WERI-Rb-1 (cell line): ENCODE data around the gene G0S2.

Source experiments
- DNase-seq: peaks from one replicate; pipeline ENCODE4 v3.0.0-alpha.2; 2020
- H3K27ac ChIP-seq: fragments of 250-450 bp; sonication (Bioruptor Pico); 2 replicates; pipeline ENCODE4 v1.5.1; 2020; ENCODE audit warnings: mild to moderate bottlenecking, moderate library complexity
- H3K27me3 ChIP-seq: fragments of 250-450 bp; sonication (Bioruptor Pico); 2 replicates; pipeline ENCODE4 v1.5.1; 2021; ENCODE audit warnings: mild to moderate bottlenecking, low read depth, moderate library complexity; ENCODE audit not compliant: insufficient read depth, severe bottlenecking
- H3K36me3 ChIP-seq: fragments of 250-450 bp; sonication (Bioruptor Pico); 2 replicates; pipeline ENCODE4 v1.5.1; 2020; ENCODE audit warnings: mild to moderate bottlenecking, moderate library complexity
- H3K4me3 ChIP-seq: 2 replicates; pipeline ENCODE4 v1.5.1; 2011; ENCODE audit warnings: low read depth, mild to moderate bottlenecking, control low read depth, low read length
- H3K9me3 ChIP-seq: fragments of 250-450 bp; sonication (Bioruptor Pico); 2 replicates; pipeline ENCODE4 v1.5.1; 2021; ENCODE audit warnings: mild to moderate bottlenecking, moderate library complexity; ENCODE audit not compliant: severe bottlenecking
- CTCF ChIP-seq: IDR thresholded peaks from 2 replicates; pipeline ENCODE4 v1.5.1; 2011; ENCODE audit warnings: low read depth, mild to moderate bottlenecking, control low read depth, inconsistent platforms, low read length

Gene G0S2

GRCh38 chr1:209708297-209708696 lies 33.1 kb downstream of the G0S2 start:
- Histone ChIP-seq H3K4me3 (no peak overlapping the region), H3K27ac (no peak overlapping the region), H3K36me3 (no peaks in the 10 kb centered on the region), H3K9me3 (no peaks in the 10 kb centered on the region), H3K27me3 (peaks cover 51% of the 10 kb centered on the region)
- TF ChIP-seq CTCF, result no peak
- DNase-seq, result no peak

DNA sequence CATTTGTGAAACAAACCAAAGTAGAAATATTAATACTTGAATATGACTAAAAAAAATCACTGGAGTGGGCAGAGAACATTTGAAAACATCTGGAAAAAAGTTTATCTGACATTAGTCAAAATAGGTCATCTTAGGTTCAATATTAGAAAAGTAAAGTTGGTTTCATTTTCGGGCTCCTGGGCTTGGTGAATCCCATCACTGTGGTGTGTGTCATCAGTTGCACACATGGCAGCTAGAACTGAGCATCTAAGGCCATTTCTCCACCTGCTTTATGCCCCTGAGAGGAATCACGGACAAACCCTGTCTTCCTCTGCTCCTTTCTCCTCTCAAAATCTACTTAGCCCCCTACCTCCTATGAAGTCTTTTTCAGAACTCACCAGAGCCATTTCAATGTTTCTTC lies 34.9 kb downstream of the G0S2 start:
- no peak overlapping the region for H3K27ac ChIP-seq
- peaks cover 48% of the 10 kb centered on the region for H3K27me3 ChIP-seq
- H3K9me3 ChIP-seq, result no peaks in the 10 kb centered on the region
- no peak for TF ChIP-seq CTCF
- DNase-seq, result no peak
- H3K4me3 ChIP-seq, result no peak overlapping the region
- no peaks in the 10 kb centered on the region for H3K36me3 ChIP-seq

- Histone ChIP-seq H3K4me3 (no peak overlapping the region), H3K9me3 (no peaks in the 10 kb centered on the region), H3K36me3 (no peaks in the 10 kb centered on the region), H3K27me3 (peaks cover 47% of the 10 kb centered on the region), H3K27ac (no peak overlapping the region)
- DNase-seq, result no peak
- no peak for TF ChIP-seq CTCF
These were observed 35.6 kb downstream of the G0S2 start for GRCh38 chr1:209710847-209711246.

DNA sequence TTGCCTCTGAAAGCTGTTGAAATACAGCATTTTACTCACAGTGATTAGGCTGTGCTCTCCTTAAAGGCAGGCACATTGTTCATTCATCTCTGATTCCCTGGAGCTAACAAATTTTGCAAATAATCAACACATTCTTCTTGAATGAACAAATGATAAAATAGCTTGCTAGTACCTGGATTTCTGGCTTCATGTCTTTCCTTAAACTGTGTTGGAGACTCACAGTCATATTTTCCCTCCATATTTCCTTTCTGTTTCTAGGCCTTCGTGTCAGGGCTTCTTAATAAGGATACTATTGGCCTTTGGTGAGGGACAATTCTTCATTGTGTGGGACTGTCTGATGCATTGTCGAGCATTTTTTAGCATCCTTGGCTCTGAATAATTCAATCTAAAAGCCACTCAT lies 39.1 kb downstream of the G0S2 start:
- no peak for DNase-seq
- Histone ChIP-seq H3K27ac (no peak overlapping the region), H3K27me3 (peaks cover 31% of the 10 kb centered on the region), H3K4me3 (no peak overlapping the region), H3K9me3 (no peaks in the 10 kb centered on the region), H3K36me3 (no peaks in the 10 kb centered on the region)
- TF ChIP-seq CTCF, result no peak

DNA sequence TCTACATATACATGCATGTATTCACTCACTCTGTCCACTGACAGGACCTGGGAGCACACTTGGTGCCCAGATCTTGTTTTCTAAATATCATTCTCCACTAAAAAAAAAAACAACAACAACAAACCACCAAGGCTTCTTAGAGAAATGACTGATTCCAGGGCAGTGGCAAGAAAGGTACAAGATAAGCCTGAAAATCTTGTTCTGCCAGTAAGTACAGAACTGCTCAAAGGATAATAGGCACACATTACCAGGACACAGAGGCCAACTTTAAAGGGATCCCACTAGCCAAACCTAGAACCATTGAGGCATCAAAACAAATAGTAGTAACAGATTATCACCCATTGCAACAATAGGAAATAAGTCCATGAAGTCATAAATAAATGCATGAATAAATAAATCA lies 40.1 kb downstream of the G0S2 start:
- no peak for DNase-seq
- no peaks in the 10 kb centered on the region for H3K36me3 ChIP-seq
- H3K27me3 ChIP-seq, result peaks cover 23% of the 10 kb centered on the region
- no peaks in the 10 kb centered on the region for H3K9me3 ChIP-seq
- no peak overlapping the region for H3K27ac ChIP-seq
- TF ChIP-seq CTCF, result no peak
- no peak overlapping the region for H3K4me3 ChIP-seq

DNA sequence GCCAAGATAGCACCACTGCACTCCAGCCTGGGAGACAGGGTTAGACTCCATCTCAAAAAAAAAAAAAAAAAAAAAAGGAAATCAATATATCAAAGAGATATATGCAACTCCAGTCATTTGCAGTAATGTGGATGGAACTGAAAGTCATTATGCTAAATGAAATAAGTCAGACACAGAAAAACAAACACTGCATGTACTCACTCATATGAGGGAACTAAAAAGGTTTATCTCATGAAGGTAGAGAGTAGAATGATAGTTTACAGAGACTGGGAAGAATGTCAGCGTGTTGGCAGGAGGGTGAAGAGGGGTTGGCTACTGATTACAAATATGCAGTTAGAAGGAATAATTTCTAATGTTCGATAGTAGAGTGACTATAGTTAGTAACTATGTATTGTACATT lies 42.6 kb downstream of the G0S2 start:
- Histone ChIP-seq H3K36me3 (no peaks in the 10 kb centered on the region), H3K27ac (no peak overlapping the region), H3K9me3 (no peaks in the 10 kb centered on the region), H3K27me3 (peaks cover 16% of the 10 kb centered on the region), H3K4me3 (no peak overlapping the region)
- DNase-seq, result no peak
- no peak for TF ChIP-seq CTCF
